ENCODE measurements around the gene WIPI1.

The WIPI1 gene

GRCh38 chr17:68461122-68461539 lies 3.8 kb upstream of the WIPI1 start:
- no peak for TF ChIP-seq CTCF (IDR thresholded peaks at IDR 0.05; ENCODE audit: low read depth, low read length)
- in situ Hi-C loops (cut with HindIII; ENCODE audit: low sequenced_read_pairs): no loop called here
- no peak for DNase-seq (ENCODE audit: low read depth, low spot score)
- H3K4me3 ChIP-seq (ENCODE audit: low read depth, low read length): no peak overlapping the region

DNA sequence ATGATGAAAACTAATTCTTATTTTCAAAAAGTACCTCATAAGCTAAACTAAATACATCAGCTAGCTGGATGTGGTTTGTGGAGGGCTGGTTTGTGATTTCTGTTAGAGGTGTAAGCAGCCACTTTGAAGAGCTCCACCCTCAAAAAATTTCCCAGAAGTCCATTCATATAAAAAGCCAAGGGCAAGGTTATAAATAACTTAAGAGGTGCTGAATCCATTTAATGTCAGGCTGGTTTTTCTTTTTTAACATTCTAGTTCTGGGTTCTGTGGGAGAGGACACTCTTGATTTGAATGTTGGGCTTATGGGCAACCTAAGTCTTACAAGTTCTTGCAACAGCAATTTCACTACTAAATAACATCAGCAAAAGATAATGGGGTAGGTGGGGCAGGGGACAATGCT lies 3.4 kb upstream of the WIPI1 start:
- in situ Hi-C loops (cut with HindIII; ENCODE audit: low sequenced_read_pairs): no loop called here
- TF ChIP-seq CTCF (IDR thresholded peaks at IDR 0.05; ENCODE audit: low read depth, low read length): no peak
- no peak for DNase-seq (ENCODE audit: low read depth, low spot score)
- H3K4me3 ChIP-seq (ENCODE audit: low read depth, low read length): no peak overlapping the region

DNA sequence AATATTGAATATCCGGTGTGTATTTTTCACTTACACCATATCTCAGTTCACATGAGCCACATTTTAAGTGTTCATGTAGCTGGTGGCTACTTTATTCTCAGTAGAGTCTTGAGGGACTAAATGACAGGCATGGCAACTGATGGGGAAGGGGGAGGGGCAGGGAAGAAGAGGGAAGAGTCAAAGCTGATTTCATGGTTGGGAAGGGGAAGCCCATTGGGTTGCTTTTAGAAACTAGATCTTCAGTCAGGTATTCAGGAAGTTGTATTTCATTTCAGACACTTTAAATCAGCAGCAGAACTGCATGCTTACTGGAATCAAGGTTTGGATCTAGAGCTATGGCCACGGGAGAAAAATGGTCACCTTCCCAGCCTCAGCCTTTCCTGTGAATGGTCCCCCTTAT lies 2.9 kb upstream of the WIPI1 start:
- no peak overlapping the region for H3K4me3 ChIP-seq (ENCODE audit: low read depth, low read length)
- TF ChIP-seq CTCF (IDR thresholded peaks at IDR 0.05; ENCODE audit: low read depth, low read length): no peak
- in situ Hi-C loops (cut with HindIII; ENCODE audit: low sequenced_read_pairs): no loop called here
- no peak for DNase-seq (ENCODE audit: low read depth, low spot score)

- DNase-seq (ENCODE audit: low read depth, low spot score): no peak
- H3K4me3 ChIP-seq (ENCODE audit: low read depth, low read length): no peak overlapping the region
- TF ChIP-seq CTCF (IDR thresholded peaks at IDR 0.05; ENCODE audit: low read depth, low read length): no peak
- in situ Hi-C loops (cut with HindIII; ENCODE audit: low sequenced_read_pairs): no loop called here
These were observed 1.8 kb upstream of the WIPI1 start for GRCh38 chr17:68459037-68459639.

DNA sequence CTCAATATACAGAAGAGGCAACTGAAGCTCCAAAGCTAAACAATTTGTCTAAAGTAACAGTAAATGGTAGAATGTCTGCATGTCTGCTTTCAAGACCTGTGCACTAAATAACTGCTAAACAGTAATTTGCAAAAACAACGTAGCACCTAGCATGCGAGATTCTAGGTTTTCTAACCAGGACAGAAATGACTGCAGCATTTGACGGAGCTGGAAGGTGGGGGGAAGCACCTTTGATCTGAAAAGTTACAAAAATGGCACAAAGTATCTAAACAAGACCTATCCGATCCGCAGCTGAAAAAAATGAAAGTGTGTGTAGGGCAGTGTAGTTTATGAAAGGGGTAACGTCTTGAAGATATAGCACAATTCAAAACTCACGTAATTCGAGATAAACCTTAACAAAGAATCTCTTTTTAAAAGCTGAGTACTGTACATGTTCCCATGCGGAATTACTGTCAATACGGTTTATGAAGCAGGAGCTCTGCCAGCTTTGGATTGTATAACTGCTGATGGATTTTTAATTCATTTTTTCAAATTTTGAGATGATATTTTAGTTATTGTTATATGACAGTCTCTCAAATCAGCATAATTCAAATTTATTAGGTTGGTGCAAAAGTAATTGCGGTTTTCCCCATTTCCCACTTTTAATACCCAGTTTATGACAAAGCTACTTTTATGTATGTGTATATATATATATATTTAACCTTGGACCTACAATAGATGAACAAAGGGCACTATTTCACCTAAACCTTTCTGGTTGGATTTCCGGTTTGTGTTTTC lies 1.2 kb upstream of the WIPI1 start:
- DNase-seq (ENCODE audit: low read depth, low spot score): no peak
- TF ChIP-seq CTCF (IDR thresholded peaks at IDR 0.05; ENCODE audit: low read depth, low read length): no peak
- peak overlapping the region; percentile 57 for H3K4me3 ChIP-seq (ENCODE audit: low read depth, low read length)
- in situ Hi-C loops (cut with HindIII; ENCODE audit: low sequenced_read_pairs): no loop called here

- DNase-seq (ENCODE audit: low read depth, low spot score): peak; percentile 99
- peak overlapping the region; percentile 57 for H3K4me3 ChIP-seq (ENCODE audit: low read depth, low read length)
- in situ Hi-C loops (cut with HindIII; ENCODE audit: low sequenced_read_pairs): no loop called here
- TF ChIP-seq CTCF (IDR thresholded peaks at IDR 0.05; ENCODE audit: low read depth, low read length): no peak
These were observed 403 bp upstream of the WIPI1 start for GRCh38 chr17:68457539-68458259.

Data from astrocyte of the spinal cord (primary cell).